Transverse colon (tissue), 4 donors: Measurements from ENCODE around the gene UMODL1. TPM values are rescaled to one million over a fixed set of nuclear protein-coding genes. Genes with fewer than 3 reads are reported as not detected.

Experiments
- DNase-seq: peaks from one replicate; pipeline ENCODE4 v3.0.0-alpha.2; 2019
- H3K27ac ChIP-seq, 4 donors: fragments of 200-600 bp; sonication (generic); 2 replicates each; pipeline ENCODE4 v1.5.1; 2016 to 2018; ENCODE audit warnings: inconsistent platforms in 4 of 4
- H3K27me3 ChIP-seq: fragments of 200-600 bp; sonication (generic); 2 replicates; pipeline ENCODE4 v1.5.1; 2017; ENCODE audit warnings: inconsistent platforms
- H3K36me3 ChIP-seq, 4 donors: fragments of 200-600 bp; sonication (generic); 2 replicates each; pipeline ENCODE4 v1.5.1; 2017 to 2019; ENCODE audit warnings: inconsistent platforms in 4 of 4
- H3K4me1 ChIP-seq, 4 donors: fragments of 200-600 bp; sonication (generic); 2 replicates each; pipeline ENCODE4 v1.5.1; 2017 to 2020; ENCODE audit warnings: inconsistent platforms in 4 of 4
- H3K4me3 ChIP-seq, 4 donors: fragments of 200-600 bp; sonication (generic); 1 replicate in 1 of 4; 2 replicates in 3 of 4; pipeline versions ENCODE4 v1.5.1 to v1.6.1; 2017 to 2019; ENCODE audit warnings: inconsistent platforms in 4 of 4
- H3K9me3 ChIP-seq, 2 donors: fragments of 200-600 bp; sonication (generic); 2 replicates each; pipeline ENCODE4 v1.5.1; 2017 to 2019; ENCODE audit warnings: inconsistent platforms in 2 of 2
- EP300 ChIP-seq: sonication (generic); formaldehyde crosslinking; IDR thresholded peaks from one replicate; pipeline ENCODE4 v1.6.1; 2017; ENCODE audit warnings: antibody characterized with exemption, low read depth
- POLR2A ChIP-seq: fragments of 450-650 bp; IDR thresholded peaks from one replicate; pipeline ENCODE4 v1.6.1; 2016; ENCODE audit warnings: antibody characterized with exemption, mild to moderate bottlenecking, moderate library complexity
- POLR2AphosphoS5 ChIP-seq, 3 donors: sonication (generic); formaldehyde crosslinking; IDR thresholded peaks; one replicate each; pipeline ENCODE4 v1.6.1; 2016; ENCODE audit warnings: antibody characterized with exemption in 3 of 3
- WGBS, 2 donors: methylation state at CpG; one replicate each; pipeline ENCODE4 v1.1.5; 2018; ENCODE audit warnings: low coverage in 1 of 2; 5-methylcytosine and 5-hydroxymethylcytosine counted together
- in situ Hi-C, 4 donors: fragments of 200-750 bp; cut with MboI; loops; one replicate each; pipeline versions ENCODE4 v1.15.0 to v1.15.1; 2017; ENCODE audit warnings: low sequenced_read_pairs in 3 of 4, low pct_ligation_motif_present in 1 of 4, low pct_unique_long_range_greater_than_20kb in 1 of 4
- intact Hi-C: fragments of 100-400 bp; cut with DNase I; formaldehyde crosslinking; loops from one replicate; pipeline ENCODE4 v1.15.1; 2023; ENCODE audit warnings: low total_unique reads
- total RNA-seq, 4 donors: library from RNA; depleted of rRNA; stranded (reverse); fragments of >200 nt; gene quantifications; one replicate each; pipeline ENCODE4 v1.1.0, GENCODE V29; 2016
- TF ChIP-seq, protein P1 (sequence below), 5 experiments: fragments of 200-600 bp in 3 of 5; fragments of 450-650 bp in 2 of 5; sonication (generic) in 3 of 5; IDR thresholded peaks; 1 replicate in 2 of 5; 2 replicates in 3 of 5; pipeline ENCODE4 v1.5.1; 2016 to 2017; ENCODE audit warnings: antibody characterized with exemption in 5 of 5, inconsistent platforms in 3 of 5, mild to moderate bottlenecking in 2 of 5, moderate library complexity in 1 of 5

UMODL1 gene
- total RNA-seq, 4 donors from 2014 or later, result 0.16 to 3.2 (median 0.68) TPM; not detected in 1

GRCh38 chr21:42086969-42087368, 15.9 kb downstream of the UMODL1 start:
- peaks cover 4 to 28% (median 21%) of the 10 kb centered on the region in 4 donors for H3K4me1 ChIP-seq
- no peak for DNase-seq
- TF ChIP-seq EP300, result no peak
- TF ChIP-seq, protein P1, sequence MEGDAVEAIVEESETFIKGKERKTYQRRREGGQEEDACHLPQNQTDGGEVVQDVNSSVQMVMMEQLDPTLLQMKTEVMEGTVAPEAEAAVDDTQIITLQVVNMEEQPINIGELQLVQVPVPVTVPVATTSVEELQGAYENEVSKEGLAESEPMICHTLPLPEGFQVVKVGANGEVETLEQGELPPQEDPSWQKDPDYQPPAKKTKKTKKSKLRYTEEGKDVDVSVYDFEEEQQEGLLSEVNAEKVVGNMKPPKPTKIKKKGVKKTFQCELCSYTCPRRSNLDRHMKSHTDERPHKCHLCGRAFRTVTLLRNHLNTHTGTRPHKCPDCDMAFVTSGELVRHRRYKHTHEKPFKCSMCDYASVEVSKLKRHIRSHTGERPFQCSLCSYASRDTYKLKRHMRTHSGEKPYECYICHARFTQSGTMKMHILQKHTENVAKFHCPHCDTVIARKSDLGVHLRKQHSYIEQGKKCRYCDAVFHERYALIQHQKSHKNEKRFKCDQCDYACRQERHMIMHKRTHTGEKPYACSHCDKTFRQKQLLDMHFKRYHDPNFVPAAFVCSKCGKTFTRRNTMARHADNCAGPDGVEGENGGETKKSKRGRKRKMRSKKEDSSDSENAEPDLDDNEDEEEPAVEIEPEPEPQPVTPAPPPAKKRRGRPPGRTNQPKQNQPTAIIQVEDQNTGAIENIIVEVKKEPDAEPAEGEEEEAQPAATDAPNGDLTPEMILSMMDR (IDR thresholded peaks at IDR 0.05), result no peak
- TF ChIP-seq POLR2AphosphoS5 (IDR thresholded peaks at IDR 0.05), result no peak
- no peak for TF ChIP-seq POLR2A
- intact Hi-C loops, result no loop called here
- in situ Hi-C loops, result no loop called here
- H3K27me3 ChIP-seq, result no peaks in the 10 kb centered on the region
- no peaks in the 10 kb centered on the region for H3K36me3 ChIP-seq
- no peaks in the 10 kb centered on the region for H3K9me3 ChIP-seq
- H3K27ac ChIP-seq, result peak overlapping the region in 2 of 4 donors; percentile 53 to 65
- 81 to 96% methylated on average over 4 to 7 of the region's 7 CpGs for WGBS, 2 donors
- H3K4me3 ChIP-seq, result no peak overlapping the region

DNA sequence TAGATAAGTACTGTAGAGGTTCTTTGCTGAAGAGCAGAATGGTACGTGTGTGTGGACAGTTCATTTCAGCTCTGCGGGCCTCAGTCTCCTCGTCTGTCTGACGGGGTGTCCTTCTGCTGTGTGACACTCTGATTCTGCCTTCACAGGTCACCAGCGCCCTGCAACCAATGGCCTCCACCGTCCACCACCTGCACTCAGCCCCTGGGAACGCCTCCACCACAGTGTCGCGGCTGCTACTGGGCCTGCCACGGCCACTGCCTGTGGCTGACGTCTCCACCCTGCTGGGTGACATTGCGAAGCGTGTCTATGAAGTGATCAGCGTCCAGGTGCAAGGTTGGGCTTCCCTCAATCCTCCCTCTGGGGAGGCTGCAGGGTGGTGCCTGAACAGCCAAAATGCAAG, 17.0 kb downstream of the UMODL1 start:
- H3K27ac ChIP-seq, result no peak overlapping the region
- H3K4me3 ChIP-seq, result no peak overlapping the region
- DNase-seq, result no peak
- H3K4me1 ChIP-seq, result peaks cover 4 to 28% (median 21%) of the 10 kb centered on the region in 4 donors
- no peaks in the 10 kb centered on the region for H3K9me3 ChIP-seq
- in situ Hi-C loops (no loop called here), intact Hi-C loops (no loop called here)
- no peaks in the 10 kb centered on the region for H3K27me3 ChIP-seq
- WGBS, 2 donors, result 88% methylated on average over 14 of the region's 14 CpGs; no CpG with 5 or more reads in 1 of the 2 donors
- no peaks in the 10 kb centered on the region for H3K36me3 ChIP-seq
- TF ChIP-seq EP300 (no peak), POLR2AphosphoS5 (IDR thresholded peaks at IDR 0.05) (no peak), POLR2A (no peak)
- TF ChIP-seq, protein P1 (IDR thresholded peaks at IDR 0.05), result no peak

DNA sequence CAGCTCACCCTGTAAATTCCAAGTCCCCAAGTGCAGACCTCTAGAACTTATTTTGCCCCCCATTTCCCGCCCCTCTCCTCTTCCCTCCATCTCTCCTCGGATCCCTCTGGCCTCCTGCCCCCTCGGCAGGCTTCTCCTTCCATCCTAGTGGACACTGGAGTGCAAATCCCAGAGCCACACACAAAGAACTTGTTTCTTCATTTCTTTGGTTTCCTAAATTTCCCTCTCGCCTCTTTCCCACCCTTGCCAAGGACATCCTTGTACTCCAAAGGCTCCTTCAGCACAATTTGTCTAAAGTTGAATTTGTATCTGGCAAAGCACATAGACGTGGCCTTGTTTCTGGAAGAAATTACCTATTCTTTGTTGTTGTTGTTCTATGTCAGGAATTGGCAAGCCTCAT, 17.5 kb downstream of the UMODL1 start:
- TF ChIP-seq POLR2A (no peak), POLR2AphosphoS5 (IDR thresholded peaks at IDR 0.05) (no peak), EP300 (no peak)
- TF ChIP-seq, protein P1 (IDR thresholded peaks at IDR 0.05), result no peak
- in situ Hi-C loops, result no loop called here
- peaks cover 4 to 28% (median 21%) of the 10 kb centered on the region in 4 donors for H3K4me1 ChIP-seq
- no peak for DNase-seq
- H3K27ac ChIP-seq, result no peak overlapping the region
- H3K4me3 ChIP-seq, result no peak overlapping the region
- H3K36me3 ChIP-seq, result no peaks in the 10 kb centered on the region
- intact Hi-C loops, result no loop called here
- no peaks in the 10 kb centered on the region for H3K27me3 ChIP-seq
- WGBS, 2 donors, result 83 to 84% methylated on average over 1 to 5 of the region's 5 CpGs
- no peaks in the 10 kb centered on the region for H3K9me3 ChIP-seq

- no peaks in the 10 kb centered on the region for H3K27me3 ChIP-seq
- in situ Hi-C loops, result no loop called here
- TF ChIP-seq POLR2A, result no peak
- no peak for TF ChIP-seq EP300
- TF ChIP-seq, protein P1 (IDR thresholded peaks at IDR 0.05), result no peak
- TF ChIP-seq POLR2AphosphoS5 (IDR thresholded peaks at IDR 0.05), result no peak
- no peak overlapping the region for H3K27ac ChIP-seq
- intact Hi-C loops, result no loop called here
- no peak overlapping the region for H3K4me3 ChIP-seq
- H3K36me3 ChIP-seq, result no peaks in the 10 kb centered on the region
- H3K9me3 ChIP-seq, result no peaks in the 10 kb centered on the region
- no peak for DNase-seq
- peaks cover 4 to 28% (median 21%) of the 10 kb centered on the region in 4 donors for H3K4me1 ChIP-seq
- 60 to 69% methylated on average over 3 to 12 of the region's 12 CpGs for WGBS, 2 donors
Measured at GRCh38 chr21:42089093-42089631, 18.0 kb downstream of the UMODL1 start.
